Measurements from ENCODE around the gene HES7. TPM values are rescaled to one million over a fixed set of nuclear protein-coding genes. Genes with fewer than 3 reads are reported as not detected.

The HES7 gene
- total RNA-seq, 1 donor from 2014 or later: 0.10 TPM

- DNase-seq: no peak
Observed at GRCh38 chr17:8072729-8073461, 51.0 kb downstream of the HES7 start.

GRCh38 chr17:8072341-8072728 is 51.6 kb downstream of the HES7 start:
- DNase-seq: no peak

GRCh38 chr17:8071496-8071895 is 52.4 kb downstream of the HES7 start:
- DNase-seq: no peak

Small RNAs within 50 kb of the gene (small RNA-seq; reads per million reads assigned to genes)
- gene MIR4314 (ENCODE audit: low replicate concordance): not detected

Other genes with a start within 250 kb of the HES7 start
- gene CHD3, start 235.3 kb downstream of the HES7 start, total RNA-seq: 111 TPM
- 9.3 TPM for gene RNF227, start 207.8 kb downstream of the HES7 start, total RNA-seq
- gene KCNAB3, start 194.2 kb downstream of the HES7 start, total RNA-seq: 2.2 TPM
- 26.0 TPM for gene TRAPPC1, start 192.2 kb downstream of the HES7 start, total RNA-seq
- 25.4 TPM for gene CNTROB, start 191.9 kb downstream of the HES7 start, total RNA-seq
- gene GUCY2D, start 121.5 kb downstream of the HES7 start, total RNA-seq: 0.39 TPM
- gene ALOX15B, start 85.0 kb downstream of the HES7 start, total RNA-seq: 0.89 TPM
- gene ALOX12B, start 36.4 kb downstream of the HES7 start, total RNA-seq: 10.9 TPM
- gene ALOXE3, start 5.6 kb downstream of the HES7 start, total RNA-seq: 3.2 TPM
- gene PER1, start 28.3 kb upstream of the HES7 start, total RNA-seq: 83.5 TPM
- 18.0 TPM for gene VAMP2, start 38.8 kb upstream of the HES7 start, total RNA-seq
- 21.6 TPM for gene TMEM107, start 52.3 kb upstream of the HES7 start, total RNA-seq
- 4.6 TPM for gene BORCS6, start 66.1 kb upstream of the HES7 start, total RNA-seq
- gene AURKB, start 86.5 kb upstream of the HES7 start, total RNA-seq: 12.4 TPM
- gene CTC1, start 124.0 kb upstream of the HES7 start, total RNA-seq: 13.2 TPM
- gene PFAS, start 125.2 kb upstream of the HES7 start, total RNA-seq: 20.1 TPM
- 6.3 TPM for gene RANGRF, start 164.6 kb upstream of the HES7 start, total RNA-seq
- gene SLC25A35, start 171.3 kb upstream of the HES7 start, total RNA-seq: 0.49 TPM
- 3.6 TPM for gene ARHGEF15, start 186.1 kb upstream of the HES7 start, total RNA-seq
- gene ODF4, start 215.7 kb upstream of the HES7 start, total RNA-seq: not detected

Measured in skin of body (tissue), 3 donors.